MM.1S (cell line): ENCODE data around the gene KIRREL3.
A peak's percentile ranks its signal among the peaks of the same experiment; 100 is the strongest.

Source experiments
- DNase-seq: peaks from one replicate; pipeline ENCODE4 v3.0.0-alpha.2; 2015
- H2AFZ ChIP-seq: fragments of 300-600 bp; sonication (generic); 2 replicates; pipeline ENCODE4 v1.6.0; 2016; ENCODE audit warnings: antibody characterized with exemption, low read length
- H3F3A ChIP-seq: fragments of 300-600 bp; sonication (generic); 2 replicates; pipeline ENCODE4 v1.6.1; 2016; ENCODE audit warnings: mild to moderate bottlenecking, antibody characterized with exemption, low read length, moderate library complexity, mixed read lengths; ENCODE audit not compliant: insufficient read depth
- H3K27ac ChIP-seq: fragments of 300-600 bp; sonication (generic); 2 replicates; pipeline ENCODE4 v1.5.1; 2016; ENCODE audit warnings: mild to moderate bottlenecking, low read length
- H3K27me3 ChIP-seq: fragments of 300-600 bp; sonication (generic); replicated peaks from 2 replicates; pipeline ENCODE4 v1.6.0; 2016; ENCODE audit warnings: low read length; ENCODE audit not compliant: insufficient read depth
- H3K36me3 ChIP-seq: fragments of 300-600 bp; sonication (generic); replicated peaks from 2 replicates; pipeline ENCODE4 v1.6.1; 2016; ENCODE audit warnings: mild to moderate bottlenecking, low read length, mixed read lengths; ENCODE audit not compliant: insufficient read depth
- H3K4me1 ChIP-seq: fragments of 300-600 bp; sonication (generic); 2 replicates; pipeline ENCODE4 v1.6.1; 2016; ENCODE audit warnings: low read length, mixed read lengths
- H3K4me2 ChIP-seq: fragments of 300-600 bp; sonication (generic); 2 replicates; pipeline ENCODE4 v1.6.0; 2016; ENCODE audit warnings: low read depth, low read length
- H3K4me3 ChIP-seq: fragments of 300-600 bp; sonication (generic); 2 replicates; pipeline ENCODE4 v1.5.1; 2016; ENCODE audit warnings: low read length, mixed read lengths
- H3K79me2 ChIP-seq: fragments of 300-600 bp; sonication (generic); 2 replicates; pipeline ENCODE4 v1.6.1; 2016; ENCODE audit warnings: mixed run types, low read length, mixed read lengths
- H3K9ac ChIP-seq: fragments of 300-600 bp; sonication (generic); 2 replicates; pipeline ENCODE4 v1.6.1; 2016; ENCODE audit warnings: low read length, mixed read lengths
- H3K9me2 ChIP-seq: fragments of 300-600 bp; sonication (generic); replicated peaks from 2 replicates; pipeline ENCODE4 v1.6.1; 2016; ENCODE audit warnings: mild to moderate bottlenecking, low read length, mixed read lengths; ENCODE audit not compliant: insufficient read depth
- H3K9me3 ChIP-seq: fragments of 300-600 bp; sonication (generic); replicated peaks from 2 replicates; pipeline ENCODE4 v1.6.1; 2016; ENCODE audit warnings: mild to moderate bottlenecking, low read length, mixed read lengths; ENCODE audit not compliant: insufficient read depth
- H4K20me1 ChIP-seq: fragments of 300-600 bp; sonication (generic); 2 replicates; pipeline ENCODE4 v1.6.1; 2016; ENCODE audit warnings: mild to moderate bottlenecking, low read length, moderate library complexity, mixed read lengths; ENCODE audit not compliant: insufficient read depth
- CTCF ChIP-seq: fragments of 300-600 bp; sonication (generic); IDR thresholded peaks from 2 replicates; pipeline ENCODE4 v1.5.1; 2016; ENCODE audit warnings: antibody characterized with exemption, low read length, mixed read lengths
- EZH2 ChIP-seq: fragments of 300-600 bp; sonication (generic); optimal IDR thresholded peaks from 2 replicates; pipeline ENCODE3; 2017; ENCODE audit warnings: low read depth, mild to moderate bottlenecking, antibody characterized with exemption, low read length, mixed read lengths
- EZH2phosphoT487 ChIP-seq: fragments of 300-600 bp; sonication (generic); IDR thresholded peaks from 2 replicates; pipeline ENCODE4 v1.6.1; 2018; ENCODE audit warnings: antibody characterized with exemption, low read length

The KIRREL3 gene

GRCh38 chr11:126990716-126991480 is 9.7 kb downstream of the KIRREL3 start:
- H3K9me3 ChIP-seq, result no peaks in the 10 kb centered on the region
- no peak for TF ChIP-seq EZH2
- no peak for TF ChIP-seq EZH2phosphoT487
- TF ChIP-seq CTCF, result no peak
- H3K4me1 ChIP-seq, result peaks cover 12% of the 10 kb centered on the region
- H4K20me1 ChIP-seq, result no peaks in the 10 kb centered on the region
- DNase-seq, result no peak
- no peaks in the 10 kb centered on the region for H3F3A ChIP-seq
- no peak overlapping the region; the same call in 1 of the 2 replicates for H3K4me2 ChIP-seq
- no peak overlapping the region for H3K9ac ChIP-seq
- H3K4me3 ChIP-seq, result no peak overlapping the region
- 0 out of 2 replicates have a peak overlapping the region, but pooled peaks have one; percentile 40 for H2AFZ ChIP-seq
- H3K79me2 ChIP-seq, result no peaks in the 10 kb centered on the region
- no peaks in the 10 kb centered on the region for H3K27me3 ChIP-seq
- no peak overlapping the region for H3K27ac ChIP-seq
- no peaks in the 10 kb centered on the region for H3K36me3 ChIP-seq
- H3K9me2 ChIP-seq, result no peaks in the 10 kb centered on the region

- no peaks in the 10 kb centered on the region for H4K20me1 ChIP-seq
- H3F3A ChIP-seq, result no peaks in the 10 kb centered on the region
- no peaks in the 10 kb centered on the region for H3K9me2 ChIP-seq
- peak; percentile 93 for TF ChIP-seq CTCF
- TF ChIP-seq EZH2, result no peak
- H3K4me2 ChIP-seq, result peak overlapping the region; percentile 57; the same call in 1 of the 2 replicates
- H3K27ac ChIP-seq, result no peak overlapping the region
- no peaks in the 10 kb centered on the region for H3K9me3 ChIP-seq
- no peak overlapping the region for H3K9ac ChIP-seq
- no peaks in the 10 kb centered on the region for H3K79me2 ChIP-seq
- peak; percentile 61 for DNase-seq
- 0 out of 2 replicates have a peak overlapping the region, but pooled peaks have one; percentile 40 for H2AFZ ChIP-seq
- H3K36me3 ChIP-seq, result no peaks in the 10 kb centered on the region
- H3K4me1 ChIP-seq, result peaks cover 12% of the 10 kb centered on the region
- no peak overlapping the region for H3K4me3 ChIP-seq
- no peaks in the 10 kb centered on the region for H3K27me3 ChIP-seq
Measured at GRCh38 chr11:126989942-126990715, 10.4 kb downstream of the KIRREL3 start.

GRCh38 chr11:126988655-126989054 is 11.9 kb downstream of the KIRREL3 start:
- H3K79me2 ChIP-seq, result no peaks in the 10 kb centered on the region
- H3K4me3 ChIP-seq, result no peak overlapping the region
- no peak for TF ChIP-seq EZH2
- no peak for TF ChIP-seq CTCF
- no peak for TF ChIP-seq EZH2phosphoT487
- no peak overlapping the region for H3K27ac ChIP-seq
- no peaks in the 10 kb centered on the region for H3K9me3 ChIP-seq
- H2AFZ ChIP-seq, result no peak overlapping the region
- H3K4me1 ChIP-seq, result peaks cover 12% of the 10 kb centered on the region
- H3K36me3 ChIP-seq, result no peaks in the 10 kb centered on the region
- no peak overlapping the region for H3K4me2 ChIP-seq
- H3K9ac ChIP-seq, result no peak overlapping the region
- peak; percentile 32 for DNase-seq
- no peaks in the 10 kb centered on the region for H4K20me1 ChIP-seq
- H3K27me3 ChIP-seq, result no peaks in the 10 kb centered on the region
- H3K9me2 ChIP-seq, result no peaks in the 10 kb centered on the region
- no peaks in the 10 kb centered on the region for H3F3A ChIP-seq
